Measurements from ENCODE around the gene AGBL3.
A peak's percentile ranks its signal among the peaks of the same experiment; 100 is the strongest.
"Not testable (repeated sequence)": the region's sequence is repeated elsewhere in the genome, so short reads cannot be mapped to it uniquely, and the experiment has no call there.

The AGBL3 gene

GRCh38 chr7:135001390-135002165 is 15.3 kb downstream of the AGBL3 start:
- Histone ChIP-seq H3K27ac (ENCODE audit: low read length) (no peak overlapping the region), H3K9ac (ENCODE audit: low read depth, low read length) (no peak overlapping the region), H3K4me3 (ENCODE audit: low read length) (no peak overlapping the region), H3K36me3 (ENCODE audit: insufficient read depth, low read depth, low read length) (0 out of 2 replicates have a peak, but pooled peaks cover 3% of the 10 kb centered on the region), H3K9me3 (ENCODE audit: insufficient read depth, low read depth, low read length) (no peaks in the 10 kb centered on the region), H3K27me3 (ENCODE audit: insufficient read depth, low read length) (no peaks in the 10 kb centered on the region), H3K4me1 (ENCODE audit: insufficient read depth, low read length) (no peaks in the 10 kb centered on the region)

DNA sequence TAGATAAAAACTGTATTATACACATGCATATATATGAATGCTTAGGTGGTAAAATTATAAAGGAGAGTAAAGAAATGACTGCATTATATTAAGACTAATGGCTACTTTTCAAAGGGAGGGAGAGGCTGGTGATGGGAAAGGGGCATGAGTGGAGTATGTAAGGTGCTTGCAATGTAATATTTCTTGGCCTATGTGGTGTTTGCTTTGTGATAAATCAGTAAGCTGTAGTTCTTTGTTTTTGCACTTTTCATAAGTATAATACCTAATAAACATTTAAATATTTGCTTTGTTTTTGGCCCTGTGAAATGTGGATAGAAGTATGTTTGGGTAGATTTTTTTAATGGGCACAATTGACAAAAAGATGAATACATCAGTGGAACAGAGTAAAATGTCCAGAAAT is 25.9 kb downstream of the AGBL3 start:
- no peaks in the 10 kb centered on the region for H3K27me3 ChIP-seq (ENCODE audit: insufficient read depth, low read length)
- H3K9ac ChIP-seq (ENCODE audit: low read depth, low read length): no peak overlapping the region
- H3K9me3 ChIP-seq (ENCODE audit: insufficient read depth, low read depth, low read length): no peaks in the 10 kb centered on the region
- H3K27ac ChIP-seq (ENCODE audit: low read length): no peak overlapping the region
- H3K4me1 ChIP-seq (ENCODE audit: insufficient read depth, low read length): no peaks in the 10 kb centered on the region
- no peak overlapping the region for H3K4me3 ChIP-seq (ENCODE audit: low read length)
- no peaks in the 10 kb centered on the region for H3K36me3 ChIP-seq (ENCODE audit: insufficient read depth, low read depth, low read length)

DNA sequence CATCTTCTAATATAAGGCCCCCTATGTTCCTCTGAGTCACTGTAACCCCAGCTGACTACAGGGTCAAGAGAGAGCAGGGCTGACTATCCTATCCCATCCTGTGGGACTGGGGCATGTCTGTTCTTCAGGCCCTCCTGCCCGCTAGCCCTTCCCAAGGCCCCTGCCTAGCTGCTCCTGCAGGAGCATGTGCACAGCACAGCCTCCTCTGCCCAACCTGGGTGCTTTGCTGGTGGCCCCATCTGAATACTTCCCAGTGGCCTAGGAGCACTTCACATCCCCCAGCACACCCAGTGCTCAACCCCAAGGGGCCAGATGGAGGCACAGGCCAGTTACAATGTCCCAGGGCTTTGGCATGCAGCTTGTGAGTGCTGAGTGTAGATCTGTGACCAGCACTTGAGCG is 37.3 kb downstream of the AGBL3 start:
- no peaks in the 10 kb centered on the region for H3K4me1 ChIP-seq (ENCODE audit: insufficient read depth, low read length)
- no peaks in the 10 kb centered on the region for H3K36me3 ChIP-seq (ENCODE audit: insufficient read depth, low read depth, low read length)
- H3K9ac ChIP-seq (ENCODE audit: low read depth, low read length): no peak overlapping the region
- H3K27me3 ChIP-seq (ENCODE audit: insufficient read depth, low read length): no peaks in the 10 kb centered on the region
- no peak overlapping the region for H3K4me3 ChIP-seq (ENCODE audit: low read length)
- H3K27ac ChIP-seq (ENCODE audit: low read length): no peak overlapping the region
- H3K9me3 ChIP-seq (ENCODE audit: insufficient read depth, low read depth, low read length): no peaks in the 10 kb centered on the region

DNA sequence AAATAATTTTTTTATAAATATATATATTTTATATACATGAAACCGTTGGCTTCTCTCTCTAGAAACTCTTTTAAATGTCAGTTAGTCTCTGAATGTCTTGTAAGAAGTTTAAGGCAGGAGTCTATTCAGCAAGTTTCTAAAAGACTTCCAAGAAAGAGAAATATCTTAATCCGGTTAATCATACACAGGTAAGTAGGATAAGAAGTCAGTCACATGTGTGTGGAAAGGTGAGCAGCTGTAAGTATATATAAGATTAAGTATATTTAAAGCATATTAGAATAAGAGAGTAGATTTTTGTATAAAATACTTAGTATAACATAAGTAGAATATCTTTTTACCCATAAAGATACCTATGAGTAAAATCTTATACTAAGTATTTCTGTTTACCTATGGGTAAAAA is 48.9 kb downstream of the AGBL3 start:
- Histone ChIP-seq H3K9ac (ENCODE audit: low read depth, low read length) (no peak overlapping the region), H3K27ac (ENCODE audit: low read length) (no peak overlapping the region), H3K36me3 (ENCODE audit: insufficient read depth, low read depth, low read length) (no peaks in the 10 kb centered on the region), H3K4me3 (ENCODE audit: low read length) (no peak overlapping the region), H3K9me3 (ENCODE audit: insufficient read depth, low read depth, low read length) (no peaks in the 10 kb centered on the region), H3K27me3 (ENCODE audit: insufficient read depth, low read length) (no peaks in the 10 kb centered on the region), H3K4me1 (ENCODE audit: insufficient read depth, low read length) (no peaks in the 10 kb centered on the region)

GRCh38 chr7:135067017-135067416 is 80.7 kb downstream of the AGBL3 start:
- H3K27ac ChIP-seq (ENCODE audit: low read length); H3K4me1 ChIP-seq (ENCODE audit: insufficient read depth, low read length); H3K36me3 ChIP-seq (ENCODE audit: insufficient read depth, low read depth, low read length); H3K27me3 ChIP-seq (ENCODE audit: insufficient read depth, low read length); H3K9ac ChIP-seq (ENCODE audit: low read depth, low read length); H3K4me3 ChIP-seq (ENCODE audit: low read length): not testable (repeated sequence)
- H3K9me3 ChIP-seq (ENCODE audit: insufficient read depth, low read depth, low read length): peaks cover 25% of the 10 kb centered on the region

DNA sequence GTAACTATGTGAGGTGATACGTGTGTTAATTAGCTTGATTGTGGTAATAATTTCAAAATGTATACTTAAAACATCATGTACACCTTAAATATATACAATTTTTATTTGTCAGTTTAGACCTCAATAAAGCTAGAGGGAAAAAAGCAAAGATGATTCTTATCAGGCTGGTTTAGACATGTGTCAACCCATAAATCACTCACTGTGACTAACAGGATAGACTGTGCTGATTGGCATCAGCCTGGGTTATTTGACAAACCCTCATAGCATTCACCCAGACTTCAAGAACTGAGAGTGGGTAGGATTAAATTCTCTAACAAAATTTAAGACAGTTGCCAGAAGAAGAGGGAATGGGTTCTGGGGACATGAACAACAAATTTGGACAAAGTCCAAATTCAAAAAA is 87.8 kb downstream of the AGBL3 start:
- H3K4me1 ChIP-seq (ENCODE audit: insufficient read depth, low read length): peaks cover 34% of the 10 kb centered on the region
- peaks cover 4% of the 10 kb centered on the region; the same call in 1 of the 2 replicates for H3K9me3 ChIP-seq (ENCODE audit: insufficient read depth, low read depth, low read length)
- no peak overlapping the region for H3K27ac ChIP-seq (ENCODE audit: low read length)
- no peaks in the 10 kb centered on the region for H3K36me3 ChIP-seq (ENCODE audit: insufficient read depth, low read depth, low read length)
- no peak overlapping the region for H3K9ac ChIP-seq (ENCODE audit: low read depth, low read length)
- H3K4me3 ChIP-seq (ENCODE audit: low read length): no peak overlapping the region
- no peaks in the 10 kb centered on the region for H3K27me3 ChIP-seq (ENCODE audit: insufficient read depth, low read length)

- peaks cover 4% of the 10 kb centered on the region; the same call in 1 of the 2 replicates for H3K9me3 ChIP-seq (ENCODE audit: insufficient read depth, low read depth, low read length)
- no peaks in the 10 kb centered on the region for H3K27me3 ChIP-seq (ENCODE audit: insufficient read depth, low read length)
- H3K4me1 ChIP-seq (ENCODE audit: insufficient read depth, low read length): peaks cover 34% of the 10 kb centered on the region
- H3K36me3 ChIP-seq (ENCODE audit: insufficient read depth, low read depth, low read length): no peaks in the 10 kb centered on the region
- no peak overlapping the region for H3K9ac ChIP-seq (ENCODE audit: low read depth, low read length)
- H3K27ac ChIP-seq (ENCODE audit: low read length): no peak overlapping the region
- H3K4me3 ChIP-seq (ENCODE audit: low read length): no peak overlapping the region
Measured at GRCh38 chr7:135074531-135074930, 88.2 kb downstream of the AGBL3 start.

DNA sequence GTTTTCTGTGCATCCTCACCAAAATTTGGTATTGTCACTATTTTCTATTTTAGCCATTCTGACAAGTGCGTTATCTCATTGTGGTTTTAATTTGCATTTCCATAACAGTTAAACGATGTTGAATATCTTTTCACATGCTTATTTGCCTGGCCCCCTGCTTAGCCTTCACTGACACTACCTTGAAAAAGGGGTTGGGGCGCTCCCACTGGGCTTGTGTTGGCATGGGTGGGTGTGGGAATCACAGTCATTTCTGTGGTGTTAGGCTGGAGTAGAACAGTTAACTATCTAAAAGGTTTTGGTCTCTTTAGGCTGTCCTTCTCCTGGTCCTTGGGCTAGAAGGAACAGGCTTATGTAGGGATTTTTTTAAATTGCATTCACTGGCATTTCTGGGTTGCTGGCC is 89.4 kb downstream of the AGBL3 start:
- peak overlapping the region; percentile 51 for H3K4me3 ChIP-seq (ENCODE audit: low read length)
- peaks cover 34% of the 10 kb centered on the region for H3K4me1 ChIP-seq (ENCODE audit: insufficient read depth, low read length)
- peaks cover 4% of the 10 kb centered on the region; the same call in 1 of the 2 replicates for H3K9me3 ChIP-seq (ENCODE audit: insufficient read depth, low read depth, low read length)
- H3K27me3 ChIP-seq (ENCODE audit: insufficient read depth, low read length): no peaks in the 10 kb centered on the region
- H3K27ac ChIP-seq (ENCODE audit: low read length): no peak overlapping the region
- no peaks in the 10 kb centered on the region for H3K36me3 ChIP-seq (ENCODE audit: insufficient read depth, low read depth, low read length)
- 0 out of 2 replicates have a peak overlapping the region, but pooled peaks have one; percentile 21 for H3K9ac ChIP-seq (ENCODE audit: low read depth, low read length)

DNA sequence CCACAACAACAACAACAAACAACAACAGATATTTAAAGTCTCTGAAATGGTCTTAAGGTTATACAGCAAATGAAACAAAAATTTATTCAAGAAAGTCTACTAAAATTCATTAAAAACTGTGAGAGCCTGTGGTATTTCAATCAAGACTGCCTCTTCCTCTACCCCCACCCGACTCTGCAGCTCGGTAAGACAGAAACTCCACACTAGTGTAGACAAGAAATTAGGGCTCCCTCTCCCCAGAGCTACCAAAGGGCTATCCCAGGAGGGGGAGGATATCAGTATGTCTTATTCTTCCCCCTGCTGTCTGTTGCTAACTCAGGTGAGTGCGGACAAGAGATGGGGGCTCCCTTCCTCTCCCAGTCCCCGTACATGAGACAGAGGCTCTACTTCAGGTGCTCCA is 90.6 kb downstream of the AGBL3 start:
- H3K4me3 ChIP-seq (ENCODE audit: low read length): peak overlapping the region; percentile 34; the same call in 1 of the 2 replicates
- peak overlapping the region; percentile 45; the same call in 1 of the 2 replicates for H3K9ac ChIP-seq (ENCODE audit: low read depth, low read length)
- H3K27me3 ChIP-seq (ENCODE audit: insufficient read depth, low read length): no peaks in the 10 kb centered on the region
- peaks cover 34% of the 10 kb centered on the region for H3K4me1 ChIP-seq (ENCODE audit: insufficient read depth, low read length)
- H3K27ac ChIP-seq (ENCODE audit: low read length): peak overlapping the region; percentile 80
- peaks cover 4% of the 10 kb centered on the region; the same call in 1 of the 2 replicates for H3K9me3 ChIP-seq (ENCODE audit: insufficient read depth, low read depth, low read length)
- no peaks in the 10 kb centered on the region for H3K36me3 ChIP-seq (ENCODE audit: insufficient read depth, low read depth, low read length)

GRCh38 chr7:135077642-135078041 is 91.3 kb downstream of the AGBL3 start:
- Histone ChIP-seq H3K9ac (ENCODE audit: low read depth, low read length) (peak overlapping the region; percentile 45; the same call in 1 of the 2 replicates), H3K9me3 (ENCODE audit: insufficient read depth, low read depth, low read length) (peaks cover 4% of the 10 kb centered on the region; the same call in 1 of the 2 replicates), H3K4me3 (ENCODE audit: low read length) (peak overlapping the region; percentile 34; the same call in 1 of the 2 replicates), H3K27me3 (ENCODE audit: insufficient read depth, low read length) (no peaks in the 10 kb centered on the region), H3K27ac (ENCODE audit: low read length) (peak overlapping the region; percentile 80), H3K4me1 (ENCODE audit: insufficient read depth, low read length) (peaks cover 34% of the 10 kb centered on the region), H3K36me3 (ENCODE audit: insufficient read depth, low read depth, low read length) (no peaks in the 10 kb centered on the region)

- Histone ChIP-seq H3K27ac (ENCODE audit: low read length) (peak overlapping the region; percentile 80), H3K4me3 (ENCODE audit: low read length) (no peak overlapping the region; the same call in 1 of the 2 replicates), H3K27me3 (ENCODE audit: insufficient read depth, low read length) (no peaks in the 10 kb centered on the region), H3K36me3 (ENCODE audit: insufficient read depth, low read depth, low read length) (no peaks in the 10 kb centered on the region), H3K9ac (ENCODE audit: low read depth, low read length) (no peak overlapping the region; the same call in 1 of the 2 replicates), H3K9me3 (ENCODE audit: insufficient read depth, low read depth, low read length) (peaks cover 2% of the 10 kb centered on the region; the same call in 1 of the 2 replicates), H3K4me1 (ENCODE audit: insufficient read depth, low read length) (peaks cover 34% of the 10 kb centered on the region)
Measured at GRCh38 chr7:135078051-135078450, 91.7 kb downstream of the AGBL3 start.

- H3K9me3 ChIP-seq (ENCODE audit: insufficient read depth, low read depth, low read length): no peaks in the 10 kb centered on the region
- no peaks in the 10 kb centered on the region for H3K36me3 ChIP-seq (ENCODE audit: insufficient read depth, low read depth, low read length)
Measured at GRCh38 chr7:135079068-135079467, 92.8 kb downstream of the AGBL3 start.

More at GRCh38 chr7:135079068-135079467, 92.8 kb downstream of the AGBL3 start:
- Histone ChIP-seq H3K4me1 (ENCODE audit: insufficient read depth, low read length) (peaks cover 34% of the 10 kb centered on the region), H3K4me3 (ENCODE audit: low read length) (no peak overlapping the region), H3K9ac (ENCODE audit: low read depth, low read length) (no peak overlapping the region), H3K27me3 (ENCODE audit: insufficient read depth, low read length) (no peaks in the 10 kb centered on the region), H3K27ac (ENCODE audit: low read length) (no peak overlapping the region)
